Activated CD4-positive, CD25-positive, alpha-beta regulatory T cell treated with anti-CD3 and anti-CD28 coated beads, Interleukin-2, amount 50 U/mL, for 72 hours (primary cell): Measurements from ENCODE around the gene PTPRN2.

ENCODE experiments used
- DNase-seq: peaks from one replicate; pipeline ENCODE4 v3.0.0; 2021

The PTPRN2 gene

GRCh38 chr7:157830331-157830730, 757.3 kb downstream of the PTPRN2 start:
- no peak for DNase-seq

DNA sequence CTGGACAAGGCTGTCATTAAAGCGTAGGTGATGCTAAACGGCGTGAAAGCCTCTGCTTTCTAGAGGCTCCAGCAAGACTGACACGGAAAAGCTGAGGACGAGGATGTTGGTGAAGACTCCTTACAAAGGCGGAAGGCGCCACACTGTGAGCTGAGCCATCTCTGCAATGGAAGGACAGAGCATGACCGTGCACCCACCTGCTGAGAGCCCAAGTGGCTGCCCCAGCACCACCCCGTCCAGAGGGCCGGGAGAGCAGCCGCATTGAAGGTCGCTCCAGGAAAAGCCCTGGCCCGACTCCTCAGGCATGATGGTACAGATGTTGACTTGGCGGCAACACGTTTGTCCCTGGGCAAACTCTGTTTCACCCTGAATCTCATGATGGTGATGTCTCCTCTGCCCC, 758.1 kb downstream of the PTPRN2 start:
- DNase-seq, result no peak

DNA sequence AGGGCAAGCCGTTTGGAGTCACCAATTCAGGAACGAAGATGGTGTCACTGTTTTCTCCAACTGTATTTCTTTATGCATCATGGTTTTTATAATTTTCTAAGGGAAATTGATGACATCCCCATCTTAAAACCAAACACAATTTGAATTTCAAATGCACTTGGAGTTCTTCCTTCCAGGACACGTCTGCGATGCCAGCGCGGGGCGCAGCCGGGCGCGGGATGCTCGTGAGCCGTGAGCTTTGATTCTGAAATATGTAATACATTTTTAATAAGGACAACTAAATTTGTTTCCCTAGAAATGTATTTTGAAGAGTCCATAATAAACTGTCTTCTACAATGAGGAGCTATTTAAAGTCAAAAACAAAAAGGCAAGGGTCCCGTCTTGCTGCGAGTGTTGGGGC, 758.7 kb downstream of the PTPRN2 start:
- no peak for DNase-seq

DNA sequence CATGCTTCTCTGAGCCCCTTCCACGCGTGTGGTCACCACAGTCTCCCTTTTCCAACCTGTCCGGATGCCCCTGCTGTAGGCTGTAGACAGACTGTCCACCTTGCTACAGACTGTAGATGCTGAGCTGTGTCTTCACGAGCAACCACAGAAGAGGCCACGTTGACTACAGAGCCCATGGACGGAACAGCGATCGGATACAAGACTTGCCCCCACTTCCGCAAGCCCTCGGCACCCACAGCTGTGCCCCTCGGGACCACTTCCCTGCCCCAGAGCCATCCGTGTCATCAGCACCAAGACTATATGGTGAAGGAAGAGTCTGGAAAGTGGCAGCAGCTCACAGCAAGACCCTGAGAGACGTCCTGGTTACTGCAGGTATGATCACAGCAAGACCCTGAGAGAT, 759.4 kb downstream of the PTPRN2 start:
- DNase-seq, result no peak

DNA sequence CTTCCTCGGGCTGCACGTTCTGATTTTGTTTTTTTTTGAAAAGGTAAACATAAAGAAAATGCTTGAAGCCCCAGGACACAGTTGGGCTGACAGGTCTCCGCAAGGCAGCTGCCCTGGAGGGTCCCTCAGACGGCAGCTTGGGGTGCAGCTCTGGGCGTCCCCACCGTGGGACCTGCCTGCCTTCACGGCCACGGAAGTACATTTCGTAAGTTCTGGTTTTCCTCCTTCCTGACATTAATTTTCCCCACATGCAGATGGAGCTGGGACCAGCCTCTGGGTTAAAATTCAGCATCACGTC, 759.8 kb downstream of the PTPRN2 start:
- no peak for DNase-seq

DNA sequence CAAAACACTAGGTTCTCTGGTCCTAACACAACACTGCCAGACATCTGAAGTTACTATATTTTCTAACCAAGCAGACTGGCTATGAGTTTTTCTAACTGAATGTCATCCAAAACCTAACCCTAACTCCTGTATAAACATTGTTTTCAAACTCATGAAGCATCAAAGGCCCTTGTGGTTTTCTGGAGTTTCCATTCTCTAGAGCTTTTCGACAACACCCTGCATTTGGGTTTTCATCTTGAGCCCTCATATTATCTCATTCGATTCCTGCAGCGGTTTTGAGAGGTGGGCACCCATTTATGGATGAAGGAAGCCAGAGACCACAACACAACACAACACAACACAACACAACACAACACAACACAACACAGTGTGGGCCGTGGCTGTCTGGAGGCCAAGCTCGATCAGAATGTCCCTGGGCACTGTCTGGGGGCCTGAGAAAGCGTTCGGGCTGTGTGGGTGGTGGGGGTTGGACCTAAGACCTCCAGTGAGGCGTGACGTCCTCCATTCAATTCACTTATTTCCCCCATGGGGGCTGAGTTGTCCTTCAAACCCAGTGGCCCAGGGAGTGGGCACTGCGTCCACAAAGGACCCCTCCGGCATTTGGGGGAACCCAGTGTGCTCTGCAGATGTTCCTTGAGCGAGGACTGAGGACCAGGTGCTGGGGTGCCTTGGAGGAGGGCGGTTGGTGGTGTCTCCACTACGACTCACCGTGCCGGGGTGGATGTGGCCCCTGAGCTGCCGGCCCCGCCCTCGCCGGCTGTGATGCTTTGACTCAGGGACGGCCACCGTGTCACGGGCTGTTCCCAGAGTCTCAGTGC, 760.4 kb downstream of the PTPRN2 start:
- DNase-seq, result no peak

- no peak for DNase-seq
Measured at GRCh38 chr7:157826566-157826965, 761.1 kb downstream of the PTPRN2 start.

DNA sequence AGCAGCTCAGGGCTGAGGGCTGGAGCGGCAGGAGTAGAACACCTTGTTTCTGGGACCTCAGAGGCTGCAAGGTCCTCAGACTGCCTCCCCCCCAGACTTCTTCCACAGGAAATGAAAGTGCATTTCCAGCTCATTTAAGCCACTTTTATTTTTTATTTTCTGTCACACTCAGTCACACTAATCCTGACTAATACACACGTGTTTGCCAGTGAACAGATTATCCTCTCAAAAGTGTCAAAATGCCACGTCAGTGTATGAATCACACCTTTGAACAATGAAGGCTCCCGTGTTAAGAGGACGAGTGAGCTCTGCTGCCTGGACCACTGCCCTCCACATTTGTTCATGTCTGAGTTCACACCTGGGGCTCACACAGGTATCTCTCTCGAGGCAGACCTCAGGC, 762.3 kb downstream of the PTPRN2 start:
- no peak for DNase-seq

GRCh38 chr7:157824819-157825121, 762.9 kb downstream of the PTPRN2 start:
- DNase-seq, result no peak

DNA sequence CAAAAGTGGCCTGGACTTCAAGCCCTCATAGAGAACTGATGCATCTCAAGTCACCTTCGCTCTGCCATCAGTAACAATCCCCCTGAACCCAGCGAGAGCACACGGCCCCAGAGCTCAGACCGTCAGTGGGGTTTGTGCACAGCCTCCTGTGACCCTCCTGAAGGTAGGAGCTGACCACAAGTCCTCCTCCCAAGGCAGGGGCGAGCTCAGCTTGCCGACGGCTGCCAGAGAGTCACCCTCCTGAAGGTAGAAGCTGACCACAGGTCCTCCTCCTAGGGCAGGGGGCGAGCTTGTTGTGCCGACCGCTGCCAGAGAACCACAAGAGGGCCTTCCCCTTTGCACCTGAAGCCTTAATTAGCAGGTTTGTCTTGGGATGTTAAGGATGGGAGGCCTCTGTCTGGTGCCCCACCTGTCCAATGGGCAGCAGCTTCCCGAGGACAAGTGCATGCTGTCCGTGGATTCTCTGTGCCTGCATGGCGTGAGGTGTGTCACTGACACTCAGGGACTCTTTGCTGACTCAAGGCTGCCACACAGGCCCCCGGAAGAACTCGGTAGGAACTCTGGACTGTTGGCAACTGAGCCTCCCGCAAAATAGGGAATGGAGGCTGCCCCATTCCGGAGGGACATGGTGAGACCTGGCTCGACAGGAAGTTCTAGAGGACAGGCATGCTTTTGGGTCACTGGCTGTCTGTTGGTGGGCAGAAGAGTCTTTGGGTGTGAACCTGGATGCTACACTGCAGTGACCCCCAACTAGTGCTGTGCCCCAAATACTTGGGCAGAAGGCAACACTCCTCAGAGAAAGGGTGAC, 763.4 kb downstream of the PTPRN2 start:
- DNase-seq, result no peak

- no peak for DNase-seq
Measured at GRCh38 chr7:157822688-157823031, 765.0 kb downstream of the PTPRN2 start.

DNA sequence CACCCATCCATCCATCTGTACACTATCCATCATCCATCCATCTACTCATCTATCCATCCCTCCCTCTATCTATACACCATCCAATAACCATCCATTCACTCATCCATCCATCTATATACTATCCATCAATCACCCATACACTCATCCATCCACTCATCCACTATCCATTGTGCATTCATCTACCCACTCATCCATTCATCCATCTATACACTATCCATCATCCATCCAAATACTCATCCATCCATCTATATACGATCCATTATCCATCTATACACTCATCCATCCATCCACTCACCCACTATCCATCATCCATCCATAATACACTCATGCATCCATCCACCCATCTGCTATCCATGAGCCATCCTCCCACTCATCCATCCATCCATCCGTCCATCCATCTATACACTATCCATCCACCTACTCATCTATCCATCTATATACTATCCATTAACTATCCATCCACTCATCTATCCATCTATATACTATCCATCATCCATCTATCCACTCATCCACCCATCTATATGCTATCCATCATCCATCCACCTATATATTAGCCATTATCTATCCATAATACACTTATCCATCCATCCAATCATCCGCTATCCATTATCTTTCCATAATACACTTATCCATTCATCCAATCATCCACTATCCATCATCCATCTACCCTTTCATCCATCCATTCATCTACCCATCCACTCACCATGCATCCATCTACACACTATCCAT, 765.5 kb downstream of the PTPRN2 start:
- no peak for DNase-seq

DNA sequence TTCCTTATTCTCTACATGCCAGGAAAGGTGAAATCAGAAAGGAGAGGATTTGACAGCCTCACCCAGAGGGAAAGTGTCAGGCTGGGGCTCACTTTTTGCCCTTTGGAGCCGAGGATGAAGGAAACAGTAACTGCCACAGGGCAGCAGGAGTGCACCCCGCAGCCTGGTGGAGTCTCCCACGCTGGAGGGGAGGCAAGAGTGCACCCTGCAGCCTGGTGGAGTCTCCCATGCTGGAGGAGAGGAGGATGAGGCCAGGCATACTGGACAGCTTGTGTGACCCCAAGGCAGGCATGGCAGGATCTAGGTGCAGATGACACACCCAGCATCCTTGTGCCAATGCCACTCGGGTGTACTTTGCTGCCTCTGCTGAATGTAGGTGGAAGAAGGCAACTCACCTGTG, 766.8 kb downstream of the PTPRN2 start:
- no peak for DNase-seq

GRCh38 chr7:157819455-157819807, 768.2 kb downstream of the PTPRN2 start:
- DNase-seq, result no peak

DNA sequence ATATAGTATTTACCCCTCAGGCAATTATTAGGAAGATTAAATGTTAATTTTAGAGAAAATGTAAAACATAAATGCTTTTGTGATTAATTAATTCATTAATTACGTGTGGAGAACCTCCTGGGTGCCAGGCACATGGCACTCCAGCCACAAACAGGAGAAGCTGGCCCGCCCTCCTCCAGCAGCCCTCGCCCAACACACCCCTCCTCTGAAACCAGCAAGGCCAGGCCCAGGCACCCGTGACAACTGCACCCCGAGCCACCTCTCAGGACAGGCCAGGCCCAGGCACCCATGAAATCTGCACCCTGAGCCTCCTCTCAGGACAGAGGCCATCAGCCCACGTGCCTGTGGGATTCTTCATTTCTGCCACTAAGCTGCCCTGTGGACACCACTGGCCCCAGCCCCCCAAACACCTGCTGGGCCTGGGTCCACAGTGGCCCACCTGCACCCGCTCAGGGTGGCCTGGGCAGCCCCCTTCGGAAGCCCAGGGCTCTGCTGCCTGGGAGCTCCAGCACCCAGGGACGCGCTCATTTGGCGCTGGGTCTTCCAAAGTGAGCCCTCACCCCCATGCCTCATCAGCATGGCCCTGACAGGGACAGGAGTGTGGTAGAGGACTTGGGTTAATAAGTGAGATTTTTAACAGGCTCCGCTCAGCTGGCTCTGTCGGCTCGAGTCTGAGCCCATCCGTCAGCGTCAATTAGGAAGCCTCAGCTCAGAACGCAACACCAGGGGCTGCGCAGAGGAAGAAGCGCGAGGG, 768.7 kb downstream of the PTPRN2 start:
- DNase-seq, result no peak

DNA sequence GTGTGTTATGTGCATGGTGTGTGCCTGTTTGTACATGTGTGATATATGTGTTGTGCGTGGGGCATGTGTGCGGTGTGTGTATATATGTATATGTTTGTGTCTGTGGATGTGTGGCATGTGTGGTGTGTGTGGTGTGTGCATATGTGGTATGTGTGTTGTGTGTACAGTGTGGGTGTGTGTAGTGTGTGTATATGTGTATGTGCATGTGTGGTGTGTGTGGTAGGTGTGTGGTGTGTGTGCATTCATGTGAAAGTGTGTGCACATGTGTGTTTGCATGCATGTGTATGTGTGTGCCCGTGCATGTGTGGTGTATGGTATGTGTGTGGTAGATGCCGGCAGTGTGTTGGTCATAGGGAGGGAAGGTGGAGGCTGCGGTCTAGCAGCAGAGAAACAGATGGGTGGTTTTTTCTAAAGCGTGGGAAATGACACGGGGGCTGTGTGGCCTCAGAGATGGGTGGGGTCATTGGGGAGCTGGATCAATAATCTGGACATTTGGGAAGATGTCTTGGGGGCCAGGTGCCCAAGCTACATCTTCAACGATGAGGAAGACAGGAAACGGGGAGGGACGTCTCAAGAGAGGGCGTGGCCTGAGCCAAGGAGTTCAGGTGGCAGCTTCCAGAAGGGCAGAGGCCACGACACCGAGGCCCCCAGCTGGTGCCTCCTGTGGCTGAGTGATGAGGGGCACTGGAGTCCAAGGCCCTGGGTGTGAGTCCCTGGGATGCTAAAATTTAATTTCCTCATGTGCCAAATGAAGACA, 769.5 kb downstream of the PTPRN2 start:
- DNase-seq, result no peak

DNA sequence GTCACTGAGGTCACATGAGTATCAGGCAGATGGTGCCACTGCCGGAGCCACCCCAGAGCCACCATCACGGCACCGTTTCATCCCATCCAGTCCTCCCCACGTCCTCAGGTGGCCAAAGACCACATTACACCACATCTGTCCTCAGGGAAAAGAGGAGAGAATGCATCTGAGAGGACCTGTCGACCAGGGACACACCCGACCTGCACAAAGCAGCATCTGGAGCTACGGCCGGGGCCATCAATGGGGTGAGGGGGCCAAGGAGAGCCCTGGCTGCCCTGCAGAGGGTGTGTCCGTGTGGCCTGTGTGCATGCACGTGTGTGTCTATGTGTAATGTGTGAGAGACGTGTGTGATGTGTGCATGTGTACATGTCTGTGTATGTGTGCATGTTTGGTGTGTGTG, 770.2 kb downstream of the PTPRN2 start:
- DNase-seq, result no peak

GRCh38 chr7:157816526-157817250, 770.9 kb downstream of the PTPRN2 start:
- DNase-seq, result no peak

- DNase-seq, result no peak
Measured at GRCh38 chr7:157816086-157816485, 771.5 kb downstream of the PTPRN2 start.

DNA sequence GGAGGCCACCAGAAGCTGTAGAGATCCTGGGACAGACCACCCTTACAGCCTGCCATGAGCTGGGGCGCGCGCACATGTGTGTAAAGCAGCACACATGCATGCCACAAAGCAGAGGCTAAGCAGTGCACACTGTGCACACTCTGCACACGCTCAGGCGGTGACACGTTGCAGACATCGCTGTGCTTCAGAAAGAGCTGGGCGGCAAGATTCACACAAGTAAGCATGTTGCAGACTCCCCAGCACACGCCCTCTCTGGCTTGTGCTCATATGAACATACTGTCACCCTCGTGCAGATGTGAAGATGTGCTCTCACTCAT, 772.0 kb downstream of the PTPRN2 start:
- no peak for DNase-seq

DNA sequence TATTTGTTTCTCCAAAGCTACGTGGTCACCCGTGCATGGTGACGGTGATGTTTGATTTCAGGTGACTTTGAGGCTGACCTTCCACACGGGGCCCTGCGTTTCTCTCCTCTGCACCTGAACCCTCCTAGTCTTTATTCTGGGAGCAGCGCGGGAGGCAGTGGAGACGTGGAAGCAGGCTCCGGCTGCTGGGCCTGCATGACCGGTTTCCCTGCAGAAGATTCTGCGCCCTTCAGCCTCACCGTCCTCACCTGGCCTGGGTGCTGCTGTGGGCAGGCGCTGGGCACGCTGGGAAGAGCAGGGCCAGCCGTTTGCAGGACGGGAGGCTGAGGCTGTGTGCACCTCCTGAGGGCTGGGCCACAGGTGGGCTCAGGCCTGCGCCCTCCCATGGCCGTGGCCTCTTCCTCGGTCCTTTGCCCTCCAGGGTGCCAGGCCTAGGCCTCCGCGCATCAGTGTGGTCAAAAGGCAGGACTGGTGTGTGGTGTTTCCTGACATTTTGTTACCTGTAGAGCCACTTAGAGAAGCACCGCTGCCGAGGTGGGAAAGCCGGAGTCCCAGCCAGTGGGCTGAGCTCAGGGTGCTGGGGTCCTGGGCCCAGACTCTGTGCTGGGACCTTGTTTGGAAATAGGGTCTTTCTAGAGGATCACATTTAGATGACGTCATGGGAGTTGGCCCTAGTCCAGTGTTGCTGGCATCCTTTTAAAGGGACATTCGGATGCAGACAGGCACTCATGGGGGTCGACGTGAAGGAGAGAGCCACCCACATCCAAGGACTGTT, 772.5 kb downstream of the PTPRN2 start:
- no peak for DNase-seq
